HFFc6 (cell line): ENCODE data around the gene NT5DC2. TPM values are rescaled to one million over a fixed set of nuclear protein-coding genes. Genes with fewer than 3 reads are reported as not detected.

Experiments
- DNase-seq: peaks from one replicate; pipeline ENCODE4 v3.0.0-alpha.2; 2018
- H3K27ac Mint-ChIP-seq: 2 replicates; pipeline ENCODE4 v1.8.0; 2020; ENCODE audit warnings: mild to moderate bottlenecking, mixed read lengths
- H3K27me3 Mint-ChIP-seq: 2 replicates; pipeline ENCODE4 v1.8.0; 2021; ENCODE audit warnings: mild to moderate bottlenecking, moderate library complexity, mixed read lengths; ENCODE audit not compliant: insufficient read depth
- H3K36me3 Mint-ChIP-seq: 2 replicates; pipeline ENCODE4 v1.8.0; 2021; ENCODE audit warnings: low read depth, mixed read lengths
- H3K4me1 Mint-ChIP-seq: 2 replicates; pipeline ENCODE4 v1.8.0; 2020; ENCODE audit warnings: low read depth, mixed read lengths
- H3K4me3 Mint-ChIP-seq: 2 replicates; pipeline ENCODE4 v1.8.0; 2020; ENCODE audit warnings: mild to moderate bottlenecking, moderate library complexity, mixed read lengths
- H3K9me3 Mint-ChIP-seq: 2 replicates; pipeline ENCODE4 v1.8.0; 2020; ENCODE audit warnings: mild to moderate bottlenecking, mixed read lengths
- CTCF ChIP-seq: fragments of 200-600 bp; sonication (generic); IDR thresholded peaks from 2 replicates; pipeline ENCODE4 v1.5.0; 2021; ENCODE audit warnings: antibody characterized with exemption, mild to moderate bottlenecking
- total RNA-seq, 6 experiments: library from RNA; stranded (reverse); fragmentation: NEBNext Ultra II Directional; extraction: Animal tissue kit (Norgen Biotek cat#: 25700); gene quantifications; 2 replicates in 1 of 6; 3 replicates in 5 of 6; pipeline ENCODE4 v1.2.3, GENCODE V29; 2021

The NT5DC2 gene
- total RNA-seq, 6 experiments from 2014 or later: 156 to 198 (median 183) TPM

GRCh38 chr3:52518723-52519444 lies 14.8 kb downstream of the NT5DC2 start:
- peaks cover under 1% of the 10 kb centered on the region; the same call in 1 of the 2 replicates for H3K27me3 Mint-ChIP-seq
- H3K4me3 Mint-ChIP-seq: no peak overlapping the region
- no peak for TF ChIP-seq CTCF
- no peak overlapping the region for H3K27ac Mint-ChIP-seq
- no peaks in the 10 kb centered on the region for H3K4me1 Mint-ChIP-seq
- H3K9me3 Mint-ChIP-seq: no peaks in the 10 kb centered on the region
- DNase-seq: no peak
- peaks cover 2% of the 10 kb centered on the region for H3K36me3 Mint-ChIP-seq

DNA sequence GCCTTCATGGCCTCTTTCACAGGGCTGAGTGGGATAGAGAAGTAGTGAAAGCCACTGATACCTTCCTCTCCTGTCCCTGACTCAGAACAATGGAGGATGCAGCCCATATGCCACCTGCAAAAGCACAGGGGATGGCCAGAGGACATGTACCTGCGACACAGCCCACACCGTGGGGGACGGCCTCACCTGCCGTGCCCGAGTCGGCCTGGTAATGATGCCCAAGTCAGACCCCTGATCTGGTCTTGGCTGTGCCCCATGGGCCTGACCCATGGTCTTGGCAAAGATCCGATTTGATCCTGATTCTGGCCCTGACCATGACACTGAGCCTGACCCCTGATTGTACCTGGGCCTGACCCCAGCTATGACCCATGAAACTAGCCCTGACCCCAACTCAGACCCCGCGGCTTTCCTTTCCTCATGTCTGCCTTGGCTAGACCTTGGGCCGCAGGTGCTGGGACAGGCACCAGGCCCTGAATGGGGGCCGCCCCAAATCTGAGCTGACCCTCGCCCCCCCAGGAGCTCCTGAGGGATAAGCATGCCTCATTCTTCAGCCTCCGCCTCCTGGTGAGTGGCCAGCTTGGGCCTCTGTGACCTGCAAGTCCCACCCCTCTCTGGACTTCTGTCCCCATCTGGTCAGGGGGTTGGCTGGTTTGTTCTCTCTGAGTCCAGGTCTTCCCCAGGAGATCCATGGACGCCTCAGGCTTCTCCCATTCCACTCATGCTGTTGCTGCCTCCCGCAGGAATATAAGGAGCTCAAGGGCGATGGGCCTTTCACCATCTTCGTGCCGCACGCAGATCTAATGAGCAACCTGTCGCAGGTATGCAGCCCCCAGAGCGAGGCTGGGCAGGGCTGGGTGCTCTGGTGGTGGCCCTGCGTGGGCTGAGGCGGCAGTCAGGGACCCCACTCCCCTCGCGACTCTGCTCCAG lies 15.6 kb downstream of the NT5DC2 start:
- Mint-ChIP-seq H3K27ac (no peak overlapping the region), H3K27me3 (peaks cover 3% of the 10 kb centered on the region; the same call in 1 of the 2 replicates), H3K4me3 (no peak overlapping the region), H3K9me3 (no peaks in the 10 kb centered on the region), H3K36me3 (no peaks in the 10 kb centered on the region), H3K4me1 (no peaks in the 10 kb centered on the region)
- TF ChIP-seq CTCF: no peak
- no peak for DNase-seq

- H3K9me3 Mint-ChIP-seq: no peaks in the 10 kb centered on the region
- H3K27me3 Mint-ChIP-seq: peaks cover 9% of the 10 kb centered on the region; the same call in 1 of the 2 replicates
- no peaks in the 10 kb centered on the region for H3K4me1 Mint-ChIP-seq
- H3K27ac Mint-ChIP-seq: no peak overlapping the region
- DNase-seq: no peak
- no peaks in the 10 kb centered on the region for H3K36me3 Mint-ChIP-seq
- no peak overlapping the region for H3K4me3 Mint-ChIP-seq
- TF ChIP-seq CTCF: no peak
Observed at GRCh38 chr3:52516509-52517195, 17.0 kb downstream of the NT5DC2 start.

- Mint-ChIP-seq H3K9me3 (no peaks in the 10 kb centered on the region), H3K27me3 (peaks cover 13% of the 10 kb centered on the region), H3K4me3 (no peak overlapping the region), H3K4me1 (no peaks in the 10 kb centered on the region), H3K27ac (no peak overlapping the region), H3K36me3 (no peaks in the 10 kb centered on the region)
- DNase-seq: no peak
- TF ChIP-seq CTCF: no peak
Observed at GRCh38 chr3:52515192-52515591, 18.5 kb downstream of the NT5DC2 start.

- Mint-ChIP-seq H3K27ac (no peak overlapping the region), H3K4me1 (no peaks in the 10 kb centered on the region), H3K4me3 (no peak overlapping the region), H3K27me3 (peaks cover 13% of the 10 kb centered on the region), H3K9me3 (no peaks in the 10 kb centered on the region), H3K36me3 (no peaks in the 10 kb centered on the region)
- TF ChIP-seq CTCF: no peak
- DNase-seq: no peak
Observed at GRCh38 chr3:52514576-52514975, 19.1 kb downstream of the NT5DC2 start.
